WI38 (cell line): ENCODE data around the gene ZNF225.
A peak's percentile ranks its signal among the peaks of the same experiment; 100 is the strongest.
"Not testable (repeated sequence)": the region's sequence is repeated elsewhere in the genome, so short reads cannot be mapped to it uniquely, and the experiment has no call there.

Source experiments
- H3K4me3 ChIP-seq: 2 replicates; pipeline ENCODE4 v1.5.1; 2011; ENCODE audit warnings: low read depth, mild to moderate bottlenecking, control low read depth, low read length
- TF ChIP-seq, protein P1 (sequence below): IDR thresholded peaks from 2 replicates; pipeline ENCODE4 v1.5.1; 2012; ENCODE audit warnings: low read depth, mild to moderate bottlenecking, control low read depth, low read length

Gene ZNF225

DNA sequence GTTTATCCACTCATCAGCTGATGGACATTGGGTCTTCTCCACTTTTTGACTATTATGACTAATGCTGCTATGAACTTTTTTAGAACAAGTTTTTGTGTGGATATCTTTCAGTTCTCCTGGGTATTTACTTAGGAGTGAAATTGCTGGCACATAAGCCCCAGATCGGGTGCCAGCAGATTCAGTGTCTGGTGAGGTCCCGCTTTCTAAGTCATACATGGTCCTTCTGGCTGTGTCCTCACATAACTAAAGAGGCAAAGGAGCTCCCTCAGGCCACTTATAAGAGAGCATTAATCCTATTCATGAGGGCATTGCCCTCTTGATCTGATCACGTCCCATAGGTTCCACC lies 51.1 kb downstream of the ZNF225 start:
- TF ChIP-seq, protein P1, sequence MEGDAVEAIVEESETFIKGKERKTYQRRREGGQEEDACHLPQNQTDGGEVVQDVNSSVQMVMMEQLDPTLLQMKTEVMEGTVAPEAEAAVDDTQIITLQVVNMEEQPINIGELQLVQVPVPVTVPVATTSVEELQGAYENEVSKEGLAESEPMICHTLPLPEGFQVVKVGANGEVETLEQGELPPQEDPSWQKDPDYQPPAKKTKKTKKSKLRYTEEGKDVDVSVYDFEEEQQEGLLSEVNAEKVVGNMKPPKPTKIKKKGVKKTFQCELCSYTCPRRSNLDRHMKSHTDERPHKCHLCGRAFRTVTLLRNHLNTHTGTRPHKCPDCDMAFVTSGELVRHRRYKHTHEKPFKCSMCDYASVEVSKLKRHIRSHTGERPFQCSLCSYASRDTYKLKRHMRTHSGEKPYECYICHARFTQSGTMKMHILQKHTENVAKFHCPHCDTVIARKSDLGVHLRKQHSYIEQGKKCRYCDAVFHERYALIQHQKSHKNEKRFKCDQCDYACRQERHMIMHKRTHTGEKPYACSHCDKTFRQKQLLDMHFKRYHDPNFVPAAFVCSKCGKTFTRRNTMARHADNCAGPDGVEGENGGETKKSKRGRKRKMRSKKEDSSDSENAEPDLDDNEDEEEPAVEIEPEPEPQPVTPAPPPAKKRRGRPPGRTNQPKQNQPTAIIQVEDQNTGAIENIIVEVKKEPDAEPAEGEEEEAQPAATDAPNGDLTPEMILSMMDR = no peak
- peak overlapping the region; percentile 93 for H3K4me3 ChIP-seq

- TF ChIP-seq, protein P1 = no peak
- H3K4me3 ChIP-seq = peak within 1 kb of the TSS; percentile 93
Observed at GRCh38 chr19:44164673-44165512, 51.7 kb downstream of the ZNF225 start, which contains the start of gene ZNF226. Gene ZNF226 (plus strand): TSS chr19:44165100. CDS start chr19:44170081, 4,981 bp downstream.

- not testable (repeated sequence) for H3K4me3 ChIP-seq
Observed at GRCh38 chr19:44170660-44171059, 57.5 kb downstream of the ZNF225 start.

DNA sequence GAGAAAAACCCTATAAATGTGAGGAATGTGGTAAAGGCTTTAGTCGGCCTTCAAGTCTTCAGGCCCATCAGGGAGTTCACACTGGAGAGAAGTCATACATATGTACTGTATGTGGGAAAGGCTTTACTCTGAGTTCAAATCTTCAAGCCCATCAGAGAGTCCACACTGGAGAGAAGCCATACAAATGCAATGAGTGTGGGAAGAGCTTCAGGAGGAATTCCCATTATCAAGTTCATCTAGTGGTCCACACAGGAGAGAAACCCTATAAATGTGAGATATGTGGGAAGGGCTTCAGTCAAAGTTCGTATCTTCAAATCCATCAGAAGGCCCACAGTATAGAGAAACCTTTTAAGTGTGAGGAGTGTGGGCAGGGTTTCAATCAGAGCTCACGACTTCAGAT lies 63.4 kb downstream of the ZNF225 start:
- TF ChIP-seq, protein P1 = no peak
- no peak overlapping the region for H3K4me3 ChIP-seq

GRCh38 chr19:44180968-44181367 lies 67.8 kb downstream of the ZNF225 start:
- TF ChIP-seq, protein P1 = no peak
- H3K4me3 ChIP-seq = no peak overlapping the region

GRCh38 chr19:44182145-44182544 lies 68.9 kb downstream of the ZNF225 start:
- TF ChIP-seq, protein P1 = no peak
- H3K4me3 ChIP-seq = no peak overlapping the region
